Endothelial cell of umbilical vein (primary cell): ENCODE measurements around the gene RHOA. TPM values are rescaled to one million over a fixed set of nuclear protein-coding genes. Genes with fewer than 3 reads are reported as not detected.

Experiments used
- BruUV-seq: library from RNA; stranded (reverse); fragments of 400-500 nt; replicated peaks from 2 replicates; lab custom pipeline; 2021; lab: Mats Ljungman, UMichigan
- CTCF ChIA-PET: fragments of 300-600, 350-600 bp; sonication (Branson Sonifier 250); formaldehyde crosslinking; loops from one replicate; lab custom pipeline; 2021; ENCODE audit warnings: antibody characterized with exemption, inconsistent platforms; lab: Charles Lee
- POLR2A ChIA-PET: fragments of 300-600, 350-600 bp; sonication (Branson Sonifier 250); formaldehyde crosslinking; loops from one replicate; lab custom pipeline; 2021; ENCODE audit warnings: antibody characterized with exemption, inconsistent platforms; lab: Charles Lee
- DNase-seq: peaks from one replicate; pipeline ENCODE4 v3.0.0-alpha.2; 2011; ENCODE audit warnings: low read depth, low spot score
- FAIRE-seq: peaks from 2 replicates; lab custom pipeline; 2011; peaks lifted over from hg19 to GRCh38; lab: Jason Lieb, UNC
- H2AFZ ChIP-seq: 2 replicates; pipeline ENCODE4 v1.6.0; 2012; ENCODE audit warnings: low read depth, low read length, control low read depth, inconsistent platforms
- H3K27ac ChIP-seq: 2 replicates; pipeline ENCODE4 v1.5.1; 2011; ENCODE audit warnings: low read depth, mild to moderate bottlenecking, control low read depth, low read length, moderate library complexity; ENCODE audit not compliant: insufficient read depth
- H3K27me3 ChIP-seq, 2 experiments: 2 replicates each; pipeline versions ENCODE4 v1.6.0 to v1.6.1; 2011; ENCODE audit warnings: low read length in 2 of 2, mixed read lengths in 1 of 2; ENCODE audit not compliant: control insufficient read depth in 2 of 2, insufficient read depth in 2 of 2
- H3K36me3 ChIP-seq, 2 experiments: 2 replicates in 1 of 2; 3 replicates in 1 of 2; pipeline ENCODE4 v1.5.1; 2011; ENCODE audit warnings: low read length in 2 of 2, mild to moderate bottlenecking in 1 of 2, moderate library complexity in 1 of 2; ENCODE audit not compliant: control insufficient read depth in 2 of 2, insufficient read depth in 2 of 2; ENCODE audit errors: extremely low read depth in 1 of 2
- H3K4me1 ChIP-seq: 3 replicates; pipeline ENCODE4 v1.5.1; 2011; ENCODE audit warnings: mild to moderate bottlenecking, low read length; ENCODE audit not compliant: control insufficient read depth, insufficient read depth; ENCODE audit errors: extremely low read depth
- H3K4me2 ChIP-seq: 2 replicates; pipeline ENCODE4 v1.6.1; 2011; ENCODE audit warnings: low read length, control low read depth, mixed read lengths; ENCODE audit not compliant: insufficient read depth
- H3K4me3 ChIP-seq, 3 experiments: fragments of 200-600 bp in 1 of 3; sonication (generic), shearing (Covaris generic) in 1 of 3; replicated peaks in 1 of 3; 2 replicates each; pipeline ENCODE4 v1.5.1; 2011 to 2016; ENCODE audit warnings: control low read depth in 3 of 3, low read length in 3 of 3, mild to moderate bottlenecking in 2 of 3, inconsistent platforms in 1 of 3, low read depth in 1 of 3, moderate library complexity in 1 of 3; ENCODE audit not compliant: insufficient read depth in 1 of 3
- H3K79me2 ChIP-seq: 2 replicates; pipeline ENCODE4 v1.6.0; 2012; ENCODE audit warnings: low read length, inconsistent platforms; ENCODE audit not compliant: control insufficient read depth, insufficient read depth
- H3K9ac ChIP-seq: replicated peaks from 2 replicates; pipeline ENCODE3; 2011; ENCODE audit warnings: low read length, control low read depth; ENCODE audit not compliant: insufficient read depth; ENCODE audit errors: extremely low read depth
- H3K9me1 ChIP-seq: replicated peaks from 3 replicates; pipeline ENCODE4 v1.6.0; 2011; ENCODE audit warnings: mild to moderate bottlenecking, low read length; ENCODE audit not compliant: control insufficient read depth, insufficient read depth; ENCODE audit errors: extremely low read depth
- H3K9me3 ChIP-seq: replicated peaks from 2 replicates; pipeline ENCODE4 v1.5.1; 2012; ENCODE audit warnings: low read length, inconsistent platforms; ENCODE audit not compliant: control insufficient read depth, insufficient read depth
- H4K20me1 ChIP-seq: replicated peaks from 2 replicates; pipeline ENCODE3; 2011; ENCODE audit warnings: mild to moderate bottlenecking, low read length; ENCODE audit not compliant: control insufficient read depth, insufficient read depth; ENCODE audit errors: extremely low read depth
- EZH2 ChIP-seq: IDR thresholded peaks from 2 replicates; pipeline ENCODE4 v1.6.1; 2012; ENCODE audit warnings: borderline replicate concordance, low read depth, mild to moderate bottlenecking, moderate library complexity, low read length, inconsistent platforms; ENCODE audit not compliant: severe bottlenecking
- FOS ChIP-seq: IDR thresholded peaks from 2 replicates; pipeline ENCODE4 v1.6.1; 2011; ENCODE audit warnings: mild to moderate bottlenecking, low read length, moderate library complexity, borderline replicate concordance; ENCODE audit not compliant: insufficient read depth
- GATA2 ChIP-seq: IDR thresholded peaks from 2 replicates; pipeline ENCODE4 v1.7.0; 2011; ENCODE audit warnings: low read depth, mild to moderate bottlenecking, moderate library complexity, mixed read lengths, low read length; ENCODE audit not compliant: insufficient read length, insufficient read depth
- JUN ChIP-seq: IDR thresholded peaks from 2 replicates; pipeline ENCODE4 v1.6.1; 2011; ENCODE audit warnings: borderline replicate concordance, low read depth; ENCODE audit not compliant: insufficient read length, insufficient read depth
- MYC ChIP-seq: IDR thresholded peaks from one replicate; pipeline ENCODE4 v1.6.1; 2011; ENCODE audit warnings: mild to moderate bottlenecking, low read depth, low read length
- POLR2AphosphoS5 ChIP-seq: IDR thresholded peaks from 2 replicates; pipeline ENCODE4 v1.6.1; 2012; ENCODE audit warnings: low read depth, mild to moderate bottlenecking, control low read depth, low read length, moderate library complexity; ENCODE audit not compliant: insufficient read depth
- dilution Hi-C: fragments of 300-500 bp; cut with MboI; formaldehyde crosslinking; loops from one replicate; pipeline ENCODE4 v1.15.0; 2019; ENCODE audit warnings: low sequenced_read_pairs; ENCODE audit not compliant: extremely low pct_ligation_motif_present
- intact Hi-C: fragments of 100-400 bp; cut with micrococcal nuclease; formaldehyde crosslinking; loops from one replicate; pipeline ENCODE4 v1.10.0; 2022
- polyA plus RNA-seq, 4 experiments: library from polyadenylated mRNA; depleted of rRNA in 3 of 4; stranded (reverse) in 3 of 4; unstranded in 1 of 4; fragments of >200 nt; gene quantifications; 2 replicates each; pipeline versions ENCODE4 v1.2.1 to v1.2.3, GENCODE V29; 2011 to 2012; ENCODE audit warnings: missing spikeins in 1 of 4
- total RNA-seq: library from RNA; stranded (reverse); gene quantifications from 2 replicates; pipeline ENCODE4 v1.2.3, GENCODE V29; 2021
- TF ChIP-seq, protein P1 (sequence below), 2 donors: IDR thresholded peaks; 1 replicate in 1 of 2; 2 replicates in 1 of 2; pipeline ENCODE4 v1.5.1; 2011; ENCODE audit warnings: low read length in 2 of 2, mild to moderate bottlenecking in 2 of 2, moderate library complexity in 2 of 2, control low read depth in 1 of 2, inconsistent platforms in 1 of 2, low read depth in 1 of 2; ENCODE audit not compliant: insufficient read depth in 1 of 2; ENCODE audit errors: extremely low read depth in 1 of 2

The RHOA gene
- total and polyA plus RNA-seq, 2 donors (not counting 3 experiments of a cell fraction or from before 2014, with no cell fraction given), result 450 to 580 TPM

- ChIA-PET CTCF (interaction anchor here (0.5 to 1.6 kb wide), 5 partner anchors 8 to 70 kb away, joined by 4 to 7 read pairs (median 4); partner anchors contain the start of genes GPX1 and USP4), POLR2A (interaction anchor here (1.1 kb wide), 1 partner anchor 70 kb away, joined by 3 read pairs; no protein-coding TSS in a partner anchor)
- peaks cover 19% of the 10 kb centered on the region for H4K20me1 ChIP-seq
- peaks cover 32% of the 10 kb centered on the region for H3K4me1 ChIP-seq
- intact Hi-C loops (loop anchor here (5.0 kb wide), 1 partner anchor 318 kb away; the partner anchor contains the start of gene QRICH1), dilution Hi-C loops (no loop called here)
- peaks cover 80% of the 10 kb centered on the region for H3K79me2 ChIP-seq
- H2AFZ ChIP-seq, result no peak overlapping the region
- H3K27ac ChIP-seq, result peak overlapping the region; percentile 79
- H3K4me2 ChIP-seq, result peak overlapping the region; percentile 99
- TF ChIP-seq EZH2, result no peak
- no peak for TF ChIP-seq FOS
- no peak for TF ChIP-seq JUN
- TF ChIP-seq, protein P1, sequence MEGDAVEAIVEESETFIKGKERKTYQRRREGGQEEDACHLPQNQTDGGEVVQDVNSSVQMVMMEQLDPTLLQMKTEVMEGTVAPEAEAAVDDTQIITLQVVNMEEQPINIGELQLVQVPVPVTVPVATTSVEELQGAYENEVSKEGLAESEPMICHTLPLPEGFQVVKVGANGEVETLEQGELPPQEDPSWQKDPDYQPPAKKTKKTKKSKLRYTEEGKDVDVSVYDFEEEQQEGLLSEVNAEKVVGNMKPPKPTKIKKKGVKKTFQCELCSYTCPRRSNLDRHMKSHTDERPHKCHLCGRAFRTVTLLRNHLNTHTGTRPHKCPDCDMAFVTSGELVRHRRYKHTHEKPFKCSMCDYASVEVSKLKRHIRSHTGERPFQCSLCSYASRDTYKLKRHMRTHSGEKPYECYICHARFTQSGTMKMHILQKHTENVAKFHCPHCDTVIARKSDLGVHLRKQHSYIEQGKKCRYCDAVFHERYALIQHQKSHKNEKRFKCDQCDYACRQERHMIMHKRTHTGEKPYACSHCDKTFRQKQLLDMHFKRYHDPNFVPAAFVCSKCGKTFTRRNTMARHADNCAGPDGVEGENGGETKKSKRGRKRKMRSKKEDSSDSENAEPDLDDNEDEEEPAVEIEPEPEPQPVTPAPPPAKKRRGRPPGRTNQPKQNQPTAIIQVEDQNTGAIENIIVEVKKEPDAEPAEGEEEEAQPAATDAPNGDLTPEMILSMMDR (IDR thresholded peaks at IDR 0.05; ENCODE audit: extremely low read depth in 1 of 2, insufficient read depth in 1 of 2, low read depth in 1 of 2, low read length in 2 of 2), result no peak
- TF ChIP-seq MYC, result no peak
- no peak for TF ChIP-seq POLR2AphosphoS5
- no peak for TF ChIP-seq GATA2
- H3K36me3 ChIP-seq, result peaks cover 0 to 4% of the 10 kb centered on the region in 2 experiments
- BruUV-seq, result TSS peak; percentile 26
- H3K9ac ChIP-seq, result peak overlapping the region; percentile 94
- DNase-seq (no peak), FAIRE-seq (peak; percentile 35)
- H3K4me3 ChIP-seq, result peak overlapping the region; percentile 69 to 100 (median 99)
- no peaks in the 10 kb centered on the region for H3K9me1 ChIP-seq
- H3K27me3 ChIP-seq, result no peaks in the 10 kb centered on the region
- no peaks in the 10 kb centered on the region for H3K9me3 ChIP-seq
These were observed 1.5 kb downstream of the RHOA start for GRCh38 chr3:49410066-49410845.
